NT2/D1 (cell line): Measurements from ENCODE around the gene SULT1A2.

Source experiments
- SUZ12 ChIP-seq: IDR thresholded peaks from 2 replicates; pipeline ENCODE4 v1.6.1; 2011; ENCODE audit not compliant: insufficient read length, insufficient read depth; ENCODE audit errors: extremely low read depth
- YY1 ChIP-seq: IDR thresholded peaks from 2 replicates; pipeline ENCODE4 v1.6.1; 2011; ENCODE audit not compliant: insufficient read length, insufficient read depth
- ZNF274 ChIP-seq: IDR thresholded peaks from 2 replicates; pipeline ENCODE4 v1.6.1; 2011; ENCODE audit warnings: mild to moderate bottlenecking, low read depth, low read length

- TF ChIP-seq YY1 (no peak), ZNF274 (no peak), SUZ12 (no peak)
Observed at GRCh38 chr16:28574925-28575324, 21.9 kb downstream of the SULT1A2 start.
